Activated CD8-positive, alpha-beta memory T cell treated with anti-CD3 and anti-CD28 coated beads for 4 hours (primary cell): ENCODE results near the gene MPO.

Experiments used
- DNase-seq, 2 donors: peaks; one replicate each; pipeline ENCODE4 v3.0.0-alpha.2; 2020; ENCODE audit warnings: low read depth in 2 of 2

MPO gene

DNA sequence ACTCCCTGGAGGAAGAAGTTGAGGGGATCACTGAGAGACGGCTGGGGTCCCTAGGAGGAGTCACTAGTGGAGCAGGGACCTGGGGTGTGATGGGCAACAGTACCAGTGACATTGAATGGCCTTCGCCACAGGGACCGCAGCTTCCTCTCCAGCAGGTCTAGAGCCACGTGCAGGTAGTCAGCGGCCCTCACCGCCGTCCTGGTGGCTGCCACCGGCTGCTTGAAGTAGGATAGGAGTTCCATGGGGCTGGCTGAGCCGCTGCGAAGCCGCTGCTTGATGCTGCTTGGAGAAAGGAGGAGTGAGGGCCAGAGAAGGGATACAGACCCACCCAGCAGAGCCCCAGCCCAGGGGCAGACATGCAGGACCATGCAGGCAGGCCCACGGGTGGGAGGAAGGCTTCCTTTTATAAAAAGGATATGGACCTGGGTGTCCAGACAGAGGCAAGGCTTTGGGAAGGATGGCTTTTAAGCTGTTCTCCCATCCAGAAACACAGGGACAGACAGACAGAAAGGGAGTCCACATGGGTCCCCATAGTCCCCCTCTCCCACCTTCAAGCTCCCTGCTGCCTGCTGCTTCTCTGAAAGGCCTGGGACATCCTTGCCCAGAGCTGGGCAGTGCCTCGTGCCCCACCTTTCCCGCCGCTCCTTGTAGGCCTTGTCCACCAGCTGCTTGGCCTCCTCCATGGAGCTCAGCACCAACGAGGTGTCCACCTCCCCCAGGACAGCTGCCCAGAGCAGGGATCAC is 827 bp downstream of the MPO start:
- no peak for DNase-seq

DNA sequence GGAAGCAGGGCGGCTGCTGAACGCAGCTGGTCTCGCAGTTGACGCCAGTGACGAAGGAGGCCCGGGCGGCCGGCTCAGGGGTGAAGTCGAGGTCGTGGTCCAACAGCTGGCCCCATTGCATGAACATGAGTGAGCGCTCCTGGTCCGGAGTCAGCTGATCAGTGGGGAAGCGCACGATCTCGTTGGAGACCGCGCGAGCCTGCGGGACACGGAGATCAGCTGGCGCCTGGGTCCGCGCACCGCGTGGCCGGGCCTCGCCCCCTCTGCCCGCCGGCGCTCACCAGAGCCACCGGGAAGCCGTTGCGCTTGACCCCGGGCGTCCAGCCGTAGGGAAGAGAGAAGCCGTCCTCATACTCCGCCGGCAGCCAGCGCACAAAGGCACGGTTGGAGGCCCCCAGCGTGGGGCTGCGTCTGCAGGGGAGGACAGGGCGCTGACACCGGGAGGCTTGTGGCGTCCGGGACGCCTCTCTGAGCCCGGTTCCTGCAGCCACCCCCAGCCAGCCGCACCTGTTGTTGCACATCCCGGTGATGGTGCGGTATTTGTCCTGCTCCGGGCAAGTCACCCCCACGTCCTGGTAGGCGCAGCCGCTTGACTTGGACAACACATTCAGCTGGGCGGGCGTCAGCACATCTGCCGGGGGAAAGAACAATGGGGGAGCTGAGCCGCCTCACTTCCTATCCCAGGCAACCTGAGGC is 1.6 kb downstream of the MPO start:
- DNase-seq, result no peak

DNA sequence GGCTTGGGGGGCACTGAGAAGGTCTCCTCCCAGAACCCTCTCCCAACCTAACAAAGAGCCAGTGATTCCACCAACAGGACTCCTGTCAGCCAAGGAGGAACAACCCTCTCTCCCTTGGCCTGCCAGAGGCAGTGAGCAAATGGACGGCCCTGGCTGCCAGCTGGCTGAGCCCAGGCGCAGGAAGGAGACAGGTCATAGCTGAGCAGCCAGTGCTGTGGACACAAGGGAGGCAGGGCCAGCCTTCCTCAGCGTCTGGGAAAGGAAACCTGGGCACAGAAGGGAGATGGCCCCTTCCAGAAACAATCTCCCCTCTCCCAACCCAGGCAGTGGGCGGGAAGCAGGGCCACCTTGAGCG is 2.1 kb downstream of the MPO start:
- no peak for DNase-seq

DNA sequence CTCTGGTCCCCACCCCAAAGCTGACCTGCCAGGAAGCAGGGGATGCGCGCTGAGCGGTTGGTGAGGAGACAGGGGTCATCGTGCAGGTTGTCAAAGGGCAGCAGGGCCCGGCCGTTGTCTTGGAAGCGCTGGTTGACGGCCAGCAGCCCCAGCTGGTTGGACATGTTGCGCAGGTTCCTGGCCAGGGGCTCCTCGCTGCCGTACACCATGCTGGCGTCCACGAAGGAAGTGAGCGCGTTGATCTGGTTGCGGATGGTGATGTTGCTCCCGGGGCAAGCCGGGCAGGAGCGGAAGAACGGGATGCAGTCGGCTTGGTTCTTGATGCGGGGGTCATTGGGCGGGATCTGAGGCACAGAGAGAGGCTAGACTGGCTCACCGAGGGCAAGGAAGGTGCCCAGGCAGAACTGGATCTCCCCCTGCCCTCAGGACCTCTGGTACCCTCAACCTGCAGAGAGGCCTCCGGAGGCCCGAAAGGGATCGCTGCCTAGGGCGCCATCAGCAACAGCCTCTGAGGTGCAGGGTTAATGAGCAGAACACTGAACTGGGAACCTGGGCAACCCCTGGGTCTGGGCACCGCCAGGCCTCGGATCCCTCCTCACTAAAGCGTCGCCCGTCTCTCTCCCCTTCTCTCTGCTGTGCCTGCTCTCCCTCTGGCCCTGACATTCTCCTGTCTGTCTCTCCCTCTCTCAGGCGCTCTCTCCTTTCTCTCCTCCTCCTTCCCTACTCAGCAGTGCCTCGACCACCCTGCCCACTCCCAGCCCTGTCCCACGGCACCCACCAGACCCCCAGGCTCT is 2.7 kb downstream of the MPO start:
- DNase-seq, result no peak

DNA sequence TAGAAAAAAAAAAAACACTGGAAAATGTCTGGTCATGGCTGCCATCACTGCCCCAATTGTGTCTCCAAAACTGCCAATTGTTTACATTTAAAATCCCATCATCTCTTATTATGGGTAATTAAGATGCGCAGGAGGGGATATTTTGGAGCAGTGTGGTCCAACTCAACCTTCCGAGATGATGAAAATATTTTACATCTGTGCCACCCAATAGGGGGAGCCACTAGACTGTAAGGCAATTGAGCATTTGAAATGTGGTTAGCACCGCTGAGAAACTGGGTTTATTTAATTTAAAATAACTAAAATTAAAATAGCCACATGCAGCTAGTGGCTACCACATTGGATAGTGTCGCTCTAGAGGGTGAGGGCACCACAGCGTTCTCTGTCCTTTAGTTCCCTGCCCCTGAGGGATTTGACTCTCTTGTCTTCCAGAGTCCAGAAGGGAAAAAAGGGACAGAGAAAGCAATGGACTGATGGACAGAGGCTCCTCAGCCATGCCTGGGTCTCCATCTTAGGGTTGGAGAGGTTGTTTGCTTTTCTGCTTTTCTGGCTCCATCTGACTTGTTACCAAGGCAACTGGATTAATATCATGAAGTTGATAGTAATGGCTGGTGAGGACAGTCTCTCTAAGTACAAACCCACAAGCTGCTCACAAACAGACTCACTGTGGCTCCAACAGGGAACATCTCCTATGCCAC is 3.5 kb downstream of the MPO start:
- DNase-seq, result no peak

DNA sequence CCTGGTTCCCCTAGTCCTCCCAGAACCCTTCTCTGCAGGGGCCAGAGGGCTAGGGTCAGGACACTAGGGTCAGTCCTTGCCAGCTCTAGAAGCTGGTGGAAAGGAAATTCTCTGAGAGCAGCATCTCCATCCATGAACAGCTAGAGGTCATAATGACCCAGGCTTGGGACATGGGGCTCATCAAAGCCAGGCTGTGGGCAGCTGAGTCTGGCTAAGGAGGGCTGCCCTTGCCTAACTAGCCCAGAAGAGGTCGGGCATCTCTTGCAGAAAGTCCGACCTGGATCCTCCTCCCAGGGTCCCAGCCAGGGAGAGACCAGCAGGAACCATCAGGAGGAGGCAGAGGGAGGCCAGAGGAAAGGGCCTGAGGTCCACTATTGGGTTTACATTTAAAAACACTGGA is 4.3 kb downstream of the MPO start:
- no peak for DNase-seq

DNA sequence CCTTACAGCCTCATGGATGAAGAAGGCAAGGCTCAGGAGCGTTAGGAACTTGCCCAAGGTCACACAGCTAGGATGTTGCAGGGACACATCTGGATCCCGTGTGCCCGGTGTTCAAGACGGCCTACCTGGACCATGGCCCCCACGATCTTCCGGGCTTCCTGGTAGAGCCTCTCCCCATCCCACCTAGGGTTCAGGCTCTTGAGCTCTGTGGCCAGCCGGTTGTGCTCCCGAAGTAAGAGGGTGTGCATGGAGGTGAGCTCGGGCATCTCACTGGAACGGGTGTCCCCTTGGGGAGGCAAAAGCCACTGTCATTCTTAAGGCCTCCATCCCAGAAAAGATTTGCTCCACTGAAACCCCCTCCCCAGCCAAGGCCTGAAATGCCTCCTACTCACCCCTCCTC is 5.3 kb downstream of the MPO start:
- DNase-seq, result no peak

DNA sequence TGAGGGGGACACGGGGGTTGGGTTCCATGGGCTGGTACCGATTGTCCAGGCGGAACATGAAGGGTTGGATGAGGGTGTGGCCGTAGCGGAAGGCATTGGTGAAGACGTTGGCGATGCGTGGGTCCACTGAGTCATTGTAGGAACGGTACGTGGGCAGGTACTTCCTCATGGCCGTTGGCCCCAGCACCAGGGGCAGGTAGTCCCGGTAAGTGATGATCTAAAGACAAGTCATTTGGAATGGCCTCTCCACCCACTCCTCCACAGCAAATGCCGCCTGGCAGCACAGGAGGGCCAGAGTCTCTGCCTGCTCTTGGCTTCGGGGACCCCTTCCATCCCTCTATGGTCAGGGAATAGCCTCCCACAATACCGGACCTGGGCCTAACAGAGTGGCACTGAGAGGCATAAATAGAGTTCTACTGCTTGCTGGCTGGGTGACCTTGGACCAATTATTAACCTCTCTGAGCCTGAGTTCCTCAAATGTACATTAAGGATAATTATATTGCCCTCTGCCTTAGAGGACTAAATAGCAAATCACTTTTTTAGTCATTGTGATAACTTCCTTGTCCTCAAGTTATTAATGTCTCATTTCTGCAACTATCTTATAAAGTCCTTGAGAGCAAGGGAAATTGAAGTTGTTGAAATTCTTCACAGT is 7.2 kb downstream of the MPO start:
- DNase-seq, result no peak

DNA sequence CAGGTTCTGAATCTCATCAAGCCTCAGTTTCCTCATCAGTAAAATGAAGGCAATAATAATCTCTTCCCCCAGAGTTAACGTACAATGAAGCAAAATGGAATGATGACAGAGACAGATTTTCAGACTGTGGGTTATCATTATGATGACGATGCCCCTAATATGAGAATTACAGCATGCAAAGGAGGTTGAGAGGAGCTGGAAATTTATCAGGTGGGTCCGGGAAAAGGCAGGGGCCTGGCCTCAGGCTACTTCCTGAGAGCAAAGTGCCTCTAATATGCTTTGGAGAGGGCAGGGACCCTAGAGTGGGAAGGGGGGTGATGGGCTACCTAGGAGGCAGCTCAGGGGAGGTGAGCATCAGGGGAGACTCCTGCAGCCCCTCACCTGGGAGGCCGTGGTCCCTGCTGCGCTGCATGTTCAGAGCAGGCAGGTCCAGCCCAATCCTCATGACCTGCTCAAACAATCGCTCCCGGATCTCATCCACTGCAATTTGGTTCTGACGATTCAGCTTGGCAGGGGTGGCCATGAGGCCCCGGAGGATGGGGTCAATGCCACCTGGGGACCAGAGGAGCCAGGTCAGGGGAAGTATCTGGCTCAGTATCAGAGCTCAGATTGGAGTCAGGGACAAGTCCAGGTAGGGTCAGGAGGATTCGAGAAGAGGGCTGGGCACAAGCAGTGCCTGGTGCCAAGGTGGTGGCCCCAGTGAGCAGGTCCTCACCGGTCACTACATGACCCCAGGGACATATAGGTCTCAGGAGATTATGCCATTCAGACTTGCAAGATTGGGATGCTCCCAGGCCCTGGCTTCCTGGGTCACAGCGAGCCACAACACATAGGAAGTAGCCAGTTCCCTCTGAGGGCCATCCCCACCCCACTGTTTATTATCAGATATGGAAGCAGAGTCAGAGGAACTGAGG is 8.1 kb downstream of the MPO start:
- no peak for DNase-seq

DNA sequence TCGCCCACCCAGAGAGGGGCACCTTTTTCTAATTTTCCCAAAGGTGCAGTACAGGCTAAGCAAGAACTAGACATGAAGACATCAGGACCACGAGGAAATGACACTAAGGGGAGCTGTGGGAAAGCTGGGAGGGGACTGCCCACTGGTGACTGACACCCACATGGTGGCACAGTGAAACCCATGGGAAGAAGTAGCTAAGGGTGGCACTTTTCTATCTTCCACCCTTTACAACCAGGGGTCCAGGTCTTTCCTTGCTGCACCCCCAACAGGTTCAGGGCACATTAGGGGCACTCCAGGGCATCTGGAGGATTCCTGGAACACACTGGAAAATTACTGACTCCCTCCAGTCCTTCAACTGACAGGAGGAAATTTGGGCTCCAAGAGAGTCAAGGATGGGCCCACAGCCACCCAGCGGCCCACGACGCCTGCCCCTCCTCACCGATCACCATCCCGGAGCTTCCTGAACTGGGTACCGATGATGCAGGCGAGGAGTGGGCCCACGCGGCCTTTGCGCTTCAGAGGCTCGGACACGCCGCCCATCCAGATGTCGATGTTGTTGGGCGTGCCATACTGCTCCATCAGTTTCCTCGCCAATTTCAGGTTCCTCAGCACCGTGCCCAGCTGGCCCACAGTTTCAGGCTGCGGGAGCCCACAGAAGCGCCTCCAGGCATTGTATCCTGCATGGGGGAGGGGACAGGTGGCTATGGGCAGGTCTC is 9.4 kb downstream of the MPO start:
- no peak for DNase-seq

DNA sequence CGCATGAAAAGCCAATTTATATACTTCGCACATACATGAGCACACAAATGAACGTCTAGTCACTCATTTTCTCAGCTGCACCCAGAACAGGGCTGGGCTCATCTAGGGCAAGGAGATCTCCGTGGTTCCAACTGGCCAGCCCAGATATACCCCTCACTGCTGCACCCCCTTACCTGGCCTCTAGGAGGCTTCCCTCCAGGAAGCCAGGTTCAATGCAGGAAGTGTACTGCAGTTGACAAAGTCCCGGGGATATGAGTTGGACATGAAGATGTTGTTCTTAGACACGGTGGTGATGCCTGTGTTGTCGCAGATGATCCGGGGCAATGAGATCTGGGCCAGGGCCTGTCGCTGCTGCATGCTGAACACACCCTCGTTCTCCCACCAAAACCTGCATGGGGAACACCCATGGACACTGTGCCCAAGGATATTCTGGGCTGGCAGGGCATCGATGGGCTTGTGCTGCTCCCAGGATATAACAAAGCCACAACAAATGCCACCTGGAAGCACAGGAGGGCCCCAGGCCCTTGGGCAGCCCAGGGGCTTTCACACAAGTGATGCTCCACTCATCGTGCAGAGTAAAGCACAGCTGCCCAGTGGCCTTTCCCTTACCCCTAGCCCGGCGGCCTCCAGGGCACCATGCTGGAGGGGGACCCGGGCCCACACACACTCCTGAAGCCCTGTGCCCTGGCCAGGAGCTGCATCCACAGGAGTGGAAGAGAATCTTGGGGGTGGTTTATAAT is 10.1 kb downstream of the MPO start:
- no peak for DNase-seq

DNA sequence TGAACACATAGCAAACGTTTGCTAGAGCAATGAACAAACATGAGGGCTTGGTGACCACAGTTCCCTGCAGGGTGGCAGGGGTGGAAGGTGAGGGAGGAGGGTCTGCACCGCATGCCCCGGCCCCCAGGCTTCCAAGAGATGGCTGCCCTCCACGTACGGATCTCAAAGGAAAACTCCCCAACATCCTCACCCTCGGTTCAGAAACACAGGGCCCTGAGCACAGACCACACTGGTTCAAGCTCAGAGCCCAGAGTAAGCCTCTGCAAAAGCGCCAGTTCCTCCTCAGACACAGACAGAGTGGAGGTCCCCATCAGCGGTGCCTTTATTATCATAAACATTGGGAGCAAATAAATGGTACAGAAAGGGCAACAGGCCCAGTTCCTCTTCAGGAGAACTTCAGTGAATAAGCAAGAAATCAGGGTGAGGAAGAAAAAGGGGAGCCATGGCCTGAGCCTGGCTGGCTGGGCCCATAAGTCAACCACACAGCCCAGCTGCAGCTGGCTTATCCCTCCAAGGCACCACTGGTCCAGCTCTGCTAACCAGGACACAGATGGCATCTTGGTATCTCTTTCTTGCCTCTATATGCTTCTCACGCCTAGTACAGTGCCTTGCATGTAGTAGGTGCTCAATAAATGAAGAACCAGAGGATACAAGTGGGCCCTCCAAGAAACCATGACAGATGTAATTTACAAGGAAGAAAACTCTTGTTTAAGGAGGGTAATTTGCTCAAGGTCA is 11.0 kb downstream of the MPO start:
- no peak for DNase-seq

DNA sequence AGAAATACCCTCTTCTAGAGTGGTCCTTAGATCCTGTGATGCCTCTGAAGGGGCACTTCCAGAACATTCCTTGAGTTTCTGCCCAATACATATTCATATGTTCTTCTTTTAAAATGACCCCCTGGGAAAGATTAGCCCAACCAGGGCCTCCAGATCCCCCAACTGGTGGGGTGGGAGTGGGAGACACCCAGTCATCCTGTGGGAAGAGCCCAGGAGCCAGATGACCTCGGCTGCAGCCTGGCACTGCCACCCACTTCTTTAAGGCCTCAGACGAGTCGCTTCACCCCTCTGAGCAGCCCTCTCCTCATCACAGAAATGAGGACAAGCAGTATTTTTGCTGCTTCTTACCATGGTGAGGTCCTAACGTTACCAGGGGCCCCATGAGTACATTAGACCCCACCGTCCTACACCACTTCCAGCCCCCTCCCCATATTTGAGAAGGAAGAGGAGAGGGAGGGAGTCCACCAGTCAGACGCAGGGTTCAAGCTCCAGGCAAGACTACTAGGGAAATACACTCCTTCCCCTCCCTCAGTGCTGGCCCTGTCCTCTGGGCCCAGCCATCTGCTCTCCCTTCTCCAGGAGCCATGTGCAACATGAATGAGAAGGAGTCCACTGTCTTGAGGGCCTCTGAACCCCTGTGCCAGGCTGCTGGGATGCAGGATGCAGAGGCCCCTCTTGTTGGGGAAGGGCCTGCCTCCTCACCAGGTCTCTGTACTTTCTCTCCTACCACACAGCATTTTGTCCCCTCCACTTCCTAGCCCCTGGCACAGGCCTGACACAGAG is 11.8 kb downstream of the MPO start:
- DNase-seq, result no peak

DNA sequence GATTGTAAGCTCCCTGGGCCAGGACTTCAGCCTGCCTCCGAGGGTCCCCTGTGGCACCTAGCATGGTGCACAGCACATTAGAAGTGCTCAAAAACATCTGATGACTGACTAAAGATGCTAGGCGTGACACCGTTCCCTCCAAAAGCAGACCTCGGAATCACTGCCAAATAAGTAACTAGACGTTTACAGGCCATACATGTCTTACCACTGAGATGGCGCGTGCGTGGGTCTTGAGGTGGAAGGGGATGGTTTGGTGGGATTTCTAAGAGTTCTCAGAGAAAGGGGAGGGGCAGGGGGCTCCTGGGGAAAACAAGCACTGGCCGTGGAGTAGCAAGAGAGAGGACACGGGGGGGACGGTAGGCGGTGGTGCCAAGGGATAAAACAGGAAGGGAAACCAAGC is 12.4 kb downstream of the MPO start:
- DNase-seq, result no peak

DNA sequence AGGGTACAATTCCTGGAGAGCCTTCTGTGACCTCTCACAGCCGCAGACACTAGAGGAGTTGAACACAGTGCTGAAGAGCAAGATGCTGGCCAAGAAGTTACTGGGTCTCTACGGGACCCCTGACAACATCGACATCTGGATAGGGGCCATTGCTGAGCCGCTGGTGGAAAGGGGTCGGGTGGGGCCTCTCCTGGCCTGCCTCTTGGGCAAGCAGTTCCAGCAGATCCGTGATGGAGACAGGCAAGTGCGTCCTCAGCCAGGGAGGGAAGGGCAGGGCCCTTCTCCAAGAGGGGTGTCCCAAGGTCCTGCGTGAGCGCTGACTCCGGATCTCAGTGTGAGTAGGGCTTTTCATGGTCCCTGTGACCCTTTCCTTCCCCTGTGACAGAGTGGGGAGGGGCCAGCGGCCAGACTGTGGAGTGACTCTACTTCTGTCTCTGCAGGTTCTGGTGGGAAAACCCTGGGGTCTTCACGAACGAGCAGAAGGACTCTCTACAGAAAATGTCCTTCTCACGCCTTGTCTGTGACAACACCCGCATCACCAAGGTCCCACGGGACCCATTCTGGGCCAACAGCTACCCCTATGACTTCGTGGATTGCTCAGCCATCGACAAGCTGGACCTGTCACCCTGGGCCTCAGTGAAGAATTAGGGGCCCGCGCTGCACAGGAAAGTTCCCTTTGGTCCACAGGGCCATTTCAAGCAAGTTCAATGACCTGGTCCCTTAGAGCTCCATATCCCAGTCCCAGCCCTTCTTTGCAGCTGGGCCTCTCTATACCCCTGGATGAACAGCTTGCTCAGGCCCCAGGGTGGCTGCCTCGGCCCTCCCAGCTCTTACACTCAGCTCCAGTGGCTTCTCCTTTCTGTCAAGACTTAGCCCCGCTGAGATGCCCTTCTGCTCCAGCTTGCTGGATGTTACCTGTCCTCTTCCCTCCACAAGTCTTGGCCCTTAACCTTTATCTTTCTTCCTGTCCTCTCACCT is 13.1 kb downstream of the MPO start:
- no peak for DNase-seq
